Endothelial cell of umbilical vein (primary cell): Measurements from ENCODE around the gene CCDC185. TPM values are rescaled to one million over a fixed set of nuclear protein-coding genes. Genes with fewer than 3 reads are reported as not detected.

ENCODE experiments used
- BruUV-seq: library from RNA; stranded (reverse); fragments of 400-500 nt; replicated peaks from 2 replicates; lab custom pipeline; 2021; lab: Mats Ljungman, UMichigan
- CTCF ChIA-PET: fragments of 300-600, 350-600 bp; sonication (Branson Sonifier 250); formaldehyde crosslinking; loops from one replicate; lab custom pipeline; 2021; ENCODE audit warnings: antibody characterized with exemption, inconsistent platforms; lab: Charles Lee
- POLR2A ChIA-PET: fragments of 300-600, 350-600 bp; sonication (Branson Sonifier 250); formaldehyde crosslinking; loops from one replicate; lab custom pipeline; 2021; ENCODE audit warnings: antibody characterized with exemption, inconsistent platforms; lab: Charles Lee
- DNase-seq: peaks from one replicate; pipeline ENCODE4 v3.0.0-alpha.2; 2011; ENCODE audit warnings: low read depth, low spot score
- FAIRE-seq: peaks from 2 replicates; lab custom pipeline; 2011; peaks lifted over from hg19 to GRCh38; lab: Jason Lieb, UNC
- H2AFZ ChIP-seq: 2 replicates; pipeline ENCODE4 v1.6.0; 2012; ENCODE audit warnings: low read depth, low read length, control low read depth, inconsistent platforms
- H3K27ac ChIP-seq: 2 replicates; pipeline ENCODE4 v1.5.1; 2011; ENCODE audit warnings: low read depth, mild to moderate bottlenecking, control low read depth, low read length, moderate library complexity; ENCODE audit not compliant: insufficient read depth
- H3K27me3 ChIP-seq, 2 experiments: 2 replicates each; pipeline versions ENCODE4 v1.6.0 to v1.6.1; 2011; ENCODE audit warnings: low read length in 2 of 2, mixed read lengths in 1 of 2; ENCODE audit not compliant: control insufficient read depth in 2 of 2, insufficient read depth in 2 of 2
- H3K36me3 ChIP-seq, 2 experiments: 2 replicates in 1 of 2; 3 replicates in 1 of 2; pipeline ENCODE4 v1.5.1; 2011; ENCODE audit warnings: low read length in 2 of 2, mild to moderate bottlenecking in 1 of 2, moderate library complexity in 1 of 2; ENCODE audit not compliant: control insufficient read depth in 2 of 2, insufficient read depth in 2 of 2; ENCODE audit errors: extremely low read depth in 1 of 2
- H3K4me1 ChIP-seq: 3 replicates; pipeline ENCODE4 v1.5.1; 2011; ENCODE audit warnings: mild to moderate bottlenecking, low read length; ENCODE audit not compliant: control insufficient read depth, insufficient read depth; ENCODE audit errors: extremely low read depth
- H3K4me2 ChIP-seq: 2 replicates; pipeline ENCODE4 v1.6.1; 2011; ENCODE audit warnings: low read length, control low read depth, mixed read lengths; ENCODE audit not compliant: insufficient read depth
- H3K4me3 ChIP-seq, 3 experiments: fragments of 200-600 bp in 1 of 3; sonication (generic), shearing (Covaris generic) in 1 of 3; replicated peaks in 1 of 3; 2 replicates each; pipeline ENCODE4 v1.5.1; 2011 to 2016; ENCODE audit warnings: control low read depth in 3 of 3, low read length in 3 of 3, mild to moderate bottlenecking in 2 of 3, inconsistent platforms in 1 of 3, low read depth in 1 of 3, moderate library complexity in 1 of 3; ENCODE audit not compliant: insufficient read depth in 1 of 3
- H3K79me2 ChIP-seq: 2 replicates; pipeline ENCODE4 v1.6.0; 2012; ENCODE audit warnings: low read length, inconsistent platforms; ENCODE audit not compliant: control insufficient read depth, insufficient read depth
- H3K9ac ChIP-seq: replicated peaks from 2 replicates; pipeline ENCODE3; 2011; ENCODE audit warnings: low read length, control low read depth; ENCODE audit not compliant: insufficient read depth; ENCODE audit errors: extremely low read depth
- H3K9me1 ChIP-seq: replicated peaks from 3 replicates; pipeline ENCODE4 v1.6.0; 2011; ENCODE audit warnings: mild to moderate bottlenecking, low read length; ENCODE audit not compliant: control insufficient read depth, insufficient read depth; ENCODE audit errors: extremely low read depth
- H3K9me3 ChIP-seq: replicated peaks from 2 replicates; pipeline ENCODE4 v1.5.1; 2012; ENCODE audit warnings: low read length, inconsistent platforms; ENCODE audit not compliant: control insufficient read depth, insufficient read depth
- H4K20me1 ChIP-seq: replicated peaks from 2 replicates; pipeline ENCODE3; 2011; ENCODE audit warnings: mild to moderate bottlenecking, low read length; ENCODE audit not compliant: control insufficient read depth, insufficient read depth; ENCODE audit errors: extremely low read depth
- CTCF ChIP-seq, 2 donors: IDR thresholded peaks; 1 replicate in 1 of 2; 2 replicates in 1 of 2; pipeline ENCODE4 v1.5.1; 2011; ENCODE audit warnings: low read length in 2 of 2, mild to moderate bottlenecking in 2 of 2, moderate library complexity in 2 of 2, control low read depth in 1 of 2, inconsistent platforms in 1 of 2, low read depth in 1 of 2; ENCODE audit not compliant: insufficient read depth in 1 of 2; ENCODE audit errors: extremely low read depth in 1 of 2
- EZH2 ChIP-seq: IDR thresholded peaks from 2 replicates; pipeline ENCODE4 v1.6.1; 2012; ENCODE audit warnings: borderline replicate concordance, low read depth, mild to moderate bottlenecking, moderate library complexity, low read length, inconsistent platforms; ENCODE audit not compliant: severe bottlenecking
- FOS ChIP-seq: IDR thresholded peaks from 2 replicates; pipeline ENCODE4 v1.6.1; 2011; ENCODE audit warnings: mild to moderate bottlenecking, low read length, moderate library complexity, borderline replicate concordance; ENCODE audit not compliant: insufficient read depth
- GATA2 ChIP-seq: IDR thresholded peaks from 2 replicates; pipeline ENCODE4 v1.7.0; 2011; ENCODE audit warnings: low read depth, mild to moderate bottlenecking, moderate library complexity, mixed read lengths, low read length; ENCODE audit not compliant: insufficient read length, insufficient read depth
- MAX ChIP-seq: IDR thresholded peaks from 2 replicates; pipeline ENCODE4 v1.6.1; 2011; ENCODE audit not compliant: insufficient read depth, insufficient read length
- POLR2AphosphoS5 ChIP-seq: IDR thresholded peaks from 2 replicates; pipeline ENCODE4 v1.6.1; 2012; ENCODE audit warnings: low read depth, mild to moderate bottlenecking, control low read depth, low read length, moderate library complexity; ENCODE audit not compliant: insufficient read depth
- dilution Hi-C: fragments of 300-500 bp; cut with MboI; formaldehyde crosslinking; loops from one replicate; pipeline ENCODE4 v1.15.0; 2019; ENCODE audit warnings: low sequenced_read_pairs; ENCODE audit not compliant: extremely low pct_ligation_motif_present
- intact Hi-C: fragments of 100-400 bp; cut with micrococcal nuclease; formaldehyde crosslinking; loops from one replicate; pipeline ENCODE4 v1.10.0; 2022
- polyA plus RNA-seq, 4 experiments: library from polyadenylated mRNA; depleted of rRNA in 3 of 4; stranded (reverse) in 3 of 4; unstranded in 1 of 4; fragments of >200 nt; gene quantifications; 2 replicates each; pipeline versions ENCODE4 v1.2.1 to v1.2.3, GENCODE V29; 2011 to 2012; ENCODE audit warnings: missing spikeins in 1 of 4
- total RNA-seq: library from RNA; stranded (reverse); gene quantifications from 2 replicates; pipeline ENCODE4 v1.2.3, GENCODE V29; 2021

The CCDC185 gene
- total and polyA plus RNA-seq, 2 donors (not counting 3 experiments of a cell fraction or from before 2014, with no cell fraction given) = not detected

GRCh38 chr1:223363856-223364684, 29.1 kb upstream of the CCDC185 start, which contains the start of gene SUSD4:
Gene SUSD4, minus strand, starts transcription at chr1:223364176. Its CDS starts 751 bp downstream, at chr1:223363425.
- Histone ChIP-seq H3K79me2 (no peaks in the 10 kb centered on the region), H3K27ac (no peak within 1 kb of the TSS), H2AFZ (no peak within 1 kb of the TSS), H3K4me3 (peak within 1 kb of the TSS in 1 of 3 experiments; percentile 29), H3K9me1 (no peaks in the 10 kb centered on the region), H3K27me3 (peaks cover 31 to 40% of the 10 kb centered on the region in 2 experiments), H3K4me2 (no peak within 1 kb of the TSS), H3K9ac (no peak within 1 kb of the TSS), H3K9me3 (no peaks in the 10 kb centered on the region), H4K20me1 (no peaks in the 10 kb centered on the region), H3K36me3 (no peaks in the 10 kb centered on the region), H3K4me1 (no peaks in the 10 kb centered on the region)
- no TSS peak for BruUV-seq
- intact Hi-C loops (loop anchor here (10.0 kb wide), 1 partner anchor 229 kb away; no protein-coding TSS in a partner anchor), dilution Hi-C loops (no loop called here)
- FAIRE-seq (no peak), DNase-seq (no peak)
- TF ChIP-seq EZH2 (peak; percentile 85), FOS (no peak)
- ChIA-PET POLR2A (interaction anchor here (0.7 kb wide), 1 partner anchor 226 kb away, joined by 4 read pairs; no protein-coding TSS in a partner anchor), CTCF (interaction anchor here (1.0 to 1.7 kb wide), 4 partner anchors 8 to 240 kb away, joined by 3 to 8 read pairs (median 3); no protein-coding TSS in a partner anchor)

GRCh38 chr1:223364685-223365382, 28.4 kb upstream of the CCDC185 start:
- dilution Hi-C loops = no loop called here

More at GRCh38 chr1:223364685-223365382, 28.4 kb upstream of the CCDC185 start:
- Histone ChIP-seq H3K9me3 (no peaks in the 10 kb centered on the region), H3K36me3 (no peaks in the 10 kb centered on the region), H3K4me1 (no peaks in the 10 kb centered on the region), H3K9ac (no peak overlapping the region), H3K79me2 (no peaks in the 10 kb centered on the region), H3K9me1 (no peaks in the 10 kb centered on the region), H2AFZ (no peak overlapping the region), H3K4me3 (peak overlapping the region in 1 of 3 experiments; percentile 29), H3K27ac (no peak overlapping the region), H4K20me1 (no peaks in the 10 kb centered on the region), H3K27me3 (peaks cover 31 to 40% of the 10 kb centered on the region in 2 experiments), H3K4me2 (no peak overlapping the region)
- ChIA-PET POLR2A (no interaction called here), CTCF (interaction anchor here (1.0 to 1.7 kb wide), 2 partner anchors 9 to 241 kb away, joined by 3 read pairs; no protein-coding TSS in a partner anchor)
- TF ChIP-seq GATA2 (no peak), POLR2AphosphoS5 (no peak), EZH2 (peak; percentile 90), MAX (no peak), CTCF (IDR thresholded peaks at IDR 0.05; ENCODE audit: extremely low read depth in 1 of 2, insufficient read depth in 1 of 2, low read depth in 1 of 2, low read length in 2 of 2) (no peak)
- BruUV-seq = no TSS peak
- FAIRE-seq (no peak), DNase-seq (no peak)
- intact Hi-C loops = loop anchor here (10.0 kb wide), 1 partner anchor 230 kb away; no protein-coding TSS in a partner anchor
